ENCODE measurements around the gene PTCD2.
A peak's percentile ranks its signal among the peaks of the same experiment; 100 is the strongest.
"Not testable (repeated sequence)": the region's sequence is repeated elsewhere in the genome, so short reads cannot be mapped to it uniquely, and the experiment has no call there.

PTCD2 gene

DNA sequence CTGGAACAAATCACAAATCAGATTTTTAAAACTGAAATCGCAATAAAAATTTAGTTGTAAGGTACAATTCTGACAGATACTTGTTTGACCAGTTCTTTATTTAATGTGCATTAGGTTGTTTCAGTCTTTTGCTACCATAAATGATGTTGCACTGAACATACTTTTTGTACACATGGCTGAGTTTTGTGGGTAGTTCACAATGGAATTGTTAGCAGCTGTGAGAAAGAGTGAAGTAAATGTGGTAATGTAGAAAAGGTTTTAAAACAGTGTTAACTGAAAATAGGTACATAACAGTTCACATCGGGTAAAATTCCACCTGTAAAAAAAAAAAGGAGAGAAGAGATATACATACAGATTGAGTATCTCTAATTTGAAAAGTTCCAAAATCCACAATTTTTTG, 25.7 kb upstream of the PTCD2 start:
- Histone ChIP-seq H3K36me3 (ENCODE audit: control insufficient read depth, low read length) (peaks cover 76% of the 10 kb centered on the region), H4K20me1 (ENCODE audit: control insufficient read depth, insufficient read depth, low read depth, low read length) (no peaks in the 10 kb centered on the region), H3K4me1 (ENCODE audit: control insufficient read depth, low read length) (peaks cover 94% of the 10 kb centered on the region), H3K27me3 (ENCODE audit: control insufficient read depth, low read length) (no peaks in the 10 kb centered on the region), H3K4me3 (ENCODE audit: low read length) (peak overlapping the region; percentile 72), H3K4me2 (ENCODE audit: low read length) (peak overlapping the region; percentile 94), H3F3A (ENCODE audit: control insufficient read depth, insufficient read depth) (peaks cover 75% of the 10 kb centered on the region), H3K9me3 (ENCODE audit: control insufficient read depth, insufficient read depth, low read length) (no peaks in the 10 kb centered on the region), H3K9me2 (replicated peaks; ENCODE audit: control insufficient read depth, low read length) (no peaks in the 10 kb centered on the region), H3K27ac (ENCODE audit: low read depth, low read length) (peak overlapping the region; percentile 95), H3K79me2 (ENCODE audit: control insufficient read depth, low read length) (peaks cover 79% of the 10 kb centered on the region)
- TF ChIP-seq EZH2phosphoT487 (IDR thresholded peaks at IDR 0.05; ENCODE audit: borderline replicate concordance, low read length): no peak
- TF ChIP-seq CTCF (IDR thresholded peaks at IDR 0.05; ENCODE audit: low read depth, low read length, poor library complexity, severe bottlenecking): no peak

- Histone ChIP-seq H3K36me3 (ENCODE audit: control insufficient read depth, low read length) (peaks cover 79% of the 10 kb centered on the region), H3F3A (ENCODE audit: control insufficient read depth, insufficient read depth) (peaks cover 81% of the 10 kb centered on the region), H3K4me2 (ENCODE audit: low read length) (peak overlapping the region; percentile 94), H3K27ac (ENCODE audit: low read depth, low read length) (peak overlapping the region; percentile 95), H3K9me2 (replicated peaks; ENCODE audit: control insufficient read depth, low read length) (no peaks in the 10 kb centered on the region), H3K4me3 (ENCODE audit: low read length) (peak overlapping the region; percentile 72), H3K27me3 (ENCODE audit: control insufficient read depth, low read length) (no peaks in the 10 kb centered on the region), H3K4me1 (ENCODE audit: control insufficient read depth, low read length) (peaks cover 94% of the 10 kb centered on the region), H4K20me1 (ENCODE audit: control insufficient read depth, insufficient read depth, low read depth, low read length) (no peaks in the 10 kb centered on the region), H3K9me3 (ENCODE audit: control insufficient read depth, insufficient read depth, low read length) (no peaks in the 10 kb centered on the region), H3K79me2 (ENCODE audit: control insufficient read depth, low read length) (peaks cover 83% of the 10 kb centered on the region)
- TF ChIP-seq EZH2phosphoT487 (IDR thresholded peaks at IDR 0.05; ENCODE audit: borderline replicate concordance, low read length): no peak
- no peak for TF ChIP-seq CTCF (IDR thresholded peaks at IDR 0.05; ENCODE audit: low read depth, low read length, poor library complexity, severe bottlenecking)
These were observed 24.6 kb upstream of the PTCD2 start for GRCh38 chr5:72295539-72295938.

DNA sequence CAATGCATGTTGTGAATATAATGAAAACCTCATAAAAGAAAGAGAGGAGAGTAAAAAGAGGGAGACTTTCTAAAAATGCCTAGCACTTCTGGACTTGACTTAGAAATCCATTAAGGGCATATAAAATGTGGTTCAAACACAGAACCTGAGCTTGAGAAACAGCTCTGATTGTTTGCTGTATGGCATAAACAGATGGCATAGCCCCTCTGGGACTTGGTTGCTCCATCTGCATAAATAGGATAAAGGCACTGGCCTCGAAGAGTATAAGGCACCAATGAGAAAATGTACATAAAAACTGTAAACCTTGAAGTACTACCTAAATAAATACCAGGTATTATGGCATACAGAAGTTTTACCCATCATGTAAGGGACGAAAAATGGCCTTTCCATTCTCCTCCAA, 23.9 kb upstream of the PTCD2 start:
- no peaks in the 10 kb centered on the region for H3K9me3 ChIP-seq (ENCODE audit: control insufficient read depth, insufficient read depth, low read length)
- peaks cover 90% of the 10 kb centered on the region for H3K79me2 ChIP-seq (ENCODE audit: control insufficient read depth, low read length)
- peaks cover 81% of the 10 kb centered on the region for H3K36me3 ChIP-seq (ENCODE audit: control insufficient read depth, low read length)
- peak overlapping the region; percentile 72 for H3K4me3 ChIP-seq (ENCODE audit: low read length)
- H3K4me1 ChIP-seq (ENCODE audit: control insufficient read depth, low read length): peaks cover 94% of the 10 kb centered on the region
- TF ChIP-seq CTCF (IDR thresholded peaks at IDR 0.05; ENCODE audit: low read depth, low read length, poor library complexity, severe bottlenecking) (no peak), EZH2phosphoT487 (IDR thresholded peaks at IDR 0.05; ENCODE audit: borderline replicate concordance, low read length) (no peak)
- peaks cover 81% of the 10 kb centered on the region for H3F3A ChIP-seq (ENCODE audit: control insufficient read depth, insufficient read depth)
- H3K9me2 ChIP-seq (replicated peaks; ENCODE audit: control insufficient read depth, low read length): no peaks in the 10 kb centered on the region
- H4K20me1 ChIP-seq (ENCODE audit: control insufficient read depth, insufficient read depth, low read depth, low read length): no peaks in the 10 kb centered on the region
- peak overlapping the region; percentile 94 for H3K4me2 ChIP-seq (ENCODE audit: low read length)
- H3K27me3 ChIP-seq (ENCODE audit: control insufficient read depth, low read length): no peaks in the 10 kb centered on the region
- H3K27ac ChIP-seq (ENCODE audit: low read depth, low read length): peak overlapping the region; percentile 95

DNA sequence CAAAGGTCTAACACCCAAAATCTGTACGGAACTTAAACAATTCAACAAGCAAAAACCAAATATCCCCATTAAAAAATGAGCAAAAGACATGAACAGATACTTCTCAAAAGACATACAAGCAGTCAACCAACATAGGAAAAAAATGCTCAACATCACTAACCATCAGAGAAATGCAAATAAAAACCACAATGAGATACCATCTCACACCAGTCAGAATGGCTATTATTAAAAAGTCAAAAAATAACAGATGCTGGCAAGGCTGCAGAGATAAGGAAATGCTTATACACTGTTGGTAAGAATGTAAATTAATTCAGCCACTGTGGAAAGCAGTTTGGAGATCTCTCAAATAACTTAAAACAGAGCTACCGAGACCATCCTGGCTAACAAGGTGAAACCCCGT, 22.0 kb upstream of the PTCD2 start:
- Histone ChIP-seq H3K4me2 (ENCODE audit: low read length) (peak overlapping the region; percentile 94), H3F3A (ENCODE audit: control insufficient read depth, insufficient read depth) (peaks cover 69% of the 10 kb centered on the region), H3K36me3 (ENCODE audit: control insufficient read depth, low read length) (peaks cover 87% of the 10 kb centered on the region), H3K4me3 (ENCODE audit: low read length) (peak overlapping the region; percentile 72), H3K27ac (ENCODE audit: low read depth, low read length) (peak overlapping the region; percentile 95), H3K79me2 (ENCODE audit: control insufficient read depth, low read length) (peaks cover 94% of the 10 kb centered on the region), H3K4me1 (ENCODE audit: control insufficient read depth, low read length) (peaks cover 94% of the 10 kb centered on the region)
- not testable (repeated sequence) for H3K27me3 ChIP-seq (ENCODE audit: control insufficient read depth, low read length); H4K20me1 ChIP-seq (ENCODE audit: control insufficient read depth, insufficient read depth, low read depth, low read length); H3K9me2 ChIP-seq (replicated peaks; ENCODE audit: control insufficient read depth, low read length); H3K9me3 ChIP-seq (ENCODE audit: control insufficient read depth, insufficient read depth, low read length)

All from DOHH2 (cell line).